Endothelial cell of umbilical vein (primary cell): ENCODE results near the gene ABCC1. TPM values are rescaled to one million over a fixed set of nuclear protein-coding genes. Genes with fewer than 3 reads are reported as not detected.

ENCODE experiments used
- BruUV-seq: library from RNA; stranded (reverse); fragments of 400-500 nt; replicated peaks from 2 replicates; lab custom pipeline; 2021; lab: Mats Ljungman, UMichigan
- CTCF ChIA-PET: fragments of 300-600, 350-600 bp; sonication (Branson Sonifier 250); formaldehyde crosslinking; loops from one replicate; lab custom pipeline; 2021; ENCODE audit warnings: antibody characterized with exemption, inconsistent platforms; lab: Charles Lee
- POLR2A ChIA-PET: fragments of 300-600, 350-600 bp; sonication (Branson Sonifier 250); formaldehyde crosslinking; loops from one replicate; lab custom pipeline; 2021; ENCODE audit warnings: antibody characterized with exemption, inconsistent platforms; lab: Charles Lee
- DNase-seq: peaks from one replicate; pipeline ENCODE4 v3.0.0-alpha.2; 2011; ENCODE audit warnings: low read depth, low spot score
- FAIRE-seq: peaks from 2 replicates; lab custom pipeline; 2011; peaks lifted over from hg19 to GRCh38; lab: Jason Lieb, UNC
- H2AFZ ChIP-seq: 2 replicates; pipeline ENCODE4 v1.6.0; 2012; ENCODE audit warnings: low read depth, low read length, control low read depth, inconsistent platforms
- H3K27ac ChIP-seq: 2 replicates; pipeline ENCODE4 v1.5.1; 2011; ENCODE audit warnings: low read depth, mild to moderate bottlenecking, control low read depth, low read length, moderate library complexity; ENCODE audit not compliant: insufficient read depth
- H3K27me3 ChIP-seq, 2 experiments: 2 replicates each; pipeline versions ENCODE4 v1.6.0 to v1.6.1; 2011; ENCODE audit warnings: low read length in 2 of 2, mixed read lengths in 1 of 2; ENCODE audit not compliant: control insufficient read depth in 2 of 2, insufficient read depth in 2 of 2
- H3K36me3 ChIP-seq, 2 experiments: 2 replicates in 1 of 2; 3 replicates in 1 of 2; pipeline ENCODE4 v1.5.1; 2011; ENCODE audit warnings: low read length in 2 of 2, mild to moderate bottlenecking in 1 of 2, moderate library complexity in 1 of 2; ENCODE audit not compliant: control insufficient read depth in 2 of 2, insufficient read depth in 2 of 2; ENCODE audit errors: extremely low read depth in 1 of 2
- H3K4me1 ChIP-seq: 3 replicates; pipeline ENCODE4 v1.5.1; 2011; ENCODE audit warnings: mild to moderate bottlenecking, low read length; ENCODE audit not compliant: control insufficient read depth, insufficient read depth; ENCODE audit errors: extremely low read depth
- H3K4me2 ChIP-seq: 2 replicates; pipeline ENCODE4 v1.6.1; 2011; ENCODE audit warnings: low read length, control low read depth, mixed read lengths; ENCODE audit not compliant: insufficient read depth
- H3K4me3 ChIP-seq, 3 experiments: fragments of 200-600 bp in 1 of 3; sonication (generic), shearing (Covaris generic) in 1 of 3; replicated peaks in 1 of 3; 2 replicates each; pipeline ENCODE4 v1.5.1; 2011 to 2016; ENCODE audit warnings: control low read depth in 3 of 3, low read length in 3 of 3, mild to moderate bottlenecking in 2 of 3, inconsistent platforms in 1 of 3, low read depth in 1 of 3, moderate library complexity in 1 of 3; ENCODE audit not compliant: insufficient read depth in 1 of 3
- H3K79me2 ChIP-seq: 2 replicates; pipeline ENCODE4 v1.6.0; 2012; ENCODE audit warnings: low read length, inconsistent platforms; ENCODE audit not compliant: control insufficient read depth, insufficient read depth
- H3K9ac ChIP-seq: replicated peaks from 2 replicates; pipeline ENCODE3; 2011; ENCODE audit warnings: low read length, control low read depth; ENCODE audit not compliant: insufficient read depth; ENCODE audit errors: extremely low read depth
- H3K9me1 ChIP-seq: replicated peaks from 3 replicates; pipeline ENCODE4 v1.6.0; 2011; ENCODE audit warnings: mild to moderate bottlenecking, low read length; ENCODE audit not compliant: control insufficient read depth, insufficient read depth; ENCODE audit errors: extremely low read depth
- H3K9me3 ChIP-seq: replicated peaks from 2 replicates; pipeline ENCODE4 v1.5.1; 2012; ENCODE audit warnings: low read length, inconsistent platforms; ENCODE audit not compliant: control insufficient read depth, insufficient read depth
- H4K20me1 ChIP-seq: replicated peaks from 2 replicates; pipeline ENCODE3; 2011; ENCODE audit warnings: mild to moderate bottlenecking, low read length; ENCODE audit not compliant: control insufficient read depth, insufficient read depth; ENCODE audit errors: extremely low read depth
- CTCF ChIP-seq, 2 donors: IDR thresholded peaks; 1 replicate in 1 of 2; 2 replicates in 1 of 2; pipeline ENCODE4 v1.5.1; 2011; ENCODE audit warnings: low read length in 2 of 2, mild to moderate bottlenecking in 2 of 2, moderate library complexity in 2 of 2, control low read depth in 1 of 2, inconsistent platforms in 1 of 2, low read depth in 1 of 2; ENCODE audit not compliant: insufficient read depth in 1 of 2; ENCODE audit errors: extremely low read depth in 1 of 2
- EZH2 ChIP-seq: IDR thresholded peaks from 2 replicates; pipeline ENCODE4 v1.6.1; 2012; ENCODE audit warnings: borderline replicate concordance, low read depth, mild to moderate bottlenecking, moderate library complexity, low read length, inconsistent platforms; ENCODE audit not compliant: severe bottlenecking
- FOS ChIP-seq: IDR thresholded peaks from 2 replicates; pipeline ENCODE4 v1.6.1; 2011; ENCODE audit warnings: mild to moderate bottlenecking, low read length, moderate library complexity, borderline replicate concordance; ENCODE audit not compliant: insufficient read depth
- GATA2 ChIP-seq: IDR thresholded peaks from 2 replicates; pipeline ENCODE4 v1.7.0; 2011; ENCODE audit warnings: low read depth, mild to moderate bottlenecking, moderate library complexity, mixed read lengths, low read length; ENCODE audit not compliant: insufficient read length, insufficient read depth
- JUN ChIP-seq: IDR thresholded peaks from 2 replicates; pipeline ENCODE4 v1.6.1; 2011; ENCODE audit warnings: borderline replicate concordance, low read depth; ENCODE audit not compliant: insufficient read length, insufficient read depth
- MAX ChIP-seq: IDR thresholded peaks from 2 replicates; pipeline ENCODE4 v1.6.1; 2011; ENCODE audit not compliant: insufficient read depth, insufficient read length
- MYC ChIP-seq: IDR thresholded peaks from one replicate; pipeline ENCODE4 v1.6.1; 2011; ENCODE audit warnings: mild to moderate bottlenecking, low read depth, low read length
- POLR2A ChIP-seq: IDR thresholded peaks from 2 replicates; pipeline ENCODE4 v1.6.1; 2012; ENCODE audit warnings: low read depth, mild to moderate bottlenecking, control low read depth, low read length
- POLR2AphosphoS5 ChIP-seq: IDR thresholded peaks from 2 replicates; pipeline ENCODE4 v1.6.1; 2012; ENCODE audit warnings: low read depth, mild to moderate bottlenecking, control low read depth, low read length, moderate library complexity; ENCODE audit not compliant: insufficient read depth
- dilution Hi-C: fragments of 300-500 bp; cut with MboI; formaldehyde crosslinking; loops from one replicate; pipeline ENCODE4 v1.15.0; 2019; ENCODE audit warnings: low sequenced_read_pairs; ENCODE audit not compliant: extremely low pct_ligation_motif_present
- intact Hi-C: fragments of 100-400 bp; cut with micrococcal nuclease; formaldehyde crosslinking; loops from one replicate; pipeline ENCODE4 v1.10.0; 2022
- polyA plus RNA-seq, 4 experiments: library from polyadenylated mRNA; depleted of rRNA in 3 of 4; stranded (reverse) in 3 of 4; unstranded in 1 of 4; fragments of >200 nt; gene quantifications; 2 replicates each; pipeline versions ENCODE4 v1.2.1 to v1.2.3, GENCODE V29; 2011 to 2012; ENCODE audit warnings: missing spikeins in 1 of 4
- total RNA-seq: library from RNA; stranded (reverse); gene quantifications from 2 replicates; pipeline ENCODE4 v1.2.3, GENCODE V29; 2021

Gene ABCC1
- total and polyA plus RNA-seq, 2 donors (not counting 3 experiments of a cell fraction or from before 2014, with no cell fraction given) = 46.1 to 89.2 TPM

GRCh38 chr16:16092925-16093627 is 143.7 kb downstream of the ABCC1 start:
- CTCF ChIA-PET = interaction anchor here (1.4 kb wide), 1 partner anchor 218 kb away, joined by 6 read pairs; no protein-coding TSS in a partner anchor
- Histone ChIP-seq H3K9me1 (no peaks in the 10 kb centered on the region), H4K20me1 (no peaks in the 10 kb centered on the region), H3K79me2 (no peaks in the 10 kb centered on the region), H3K27me3 (no peaks in the 10 kb centered on the region), H3K4me1 (no peaks in the 10 kb centered on the region), H3K36me3 (peaks cover 13 to 29% of the 10 kb centered on the region in 2 experiments), H3K27ac (no peak overlapping the region), H3K9me3 (no peaks in the 10 kb centered on the region), H2AFZ (no peak overlapping the region), H3K4me2 (no peak overlapping the region), H3K4me3 (no peak overlapping the region), H3K9ac (no peak overlapping the region)
- BruUV-seq = no TSS peak
- POLR2A ChIA-PET = no interaction called here
- intact Hi-C loops = no loop called here
- TF ChIP-seq POLR2AphosphoS5 (no peak), FOS (no peak), MYC (no peak), GATA2 (no peak), EZH2 (no peak), CTCF (IDR thresholded peaks at IDR 0.05; ENCODE audit: extremely low read depth in 1 of 2, insufficient read depth in 1 of 2, low read depth in 1 of 2, low read length in 2 of 2) (no peak), POLR2A (no peak), MAX (no peak), JUN (no peak)
- dilution Hi-C loops = no loop called here
- no peak for FAIRE-seq
- DNase-seq = no peak
